A673 (cell line): Measurements from ENCODE around the gene APMAP.

Experiments
- EZH2 ChIP-seq: fragments of 200-600 bp; sonication (generic); IDR thresholded peaks from 2 replicates; pipeline ENCODE4 v1.6.1; 2017; ENCODE audit warnings: borderline replicate concordance, low read depth, mild to moderate bottlenecking, mixed read lengths, antibody characterized with exemption, low read length; ENCODE audit not compliant: poor library complexity, severe bottlenecking
- TF ChIP-seq, protein P1 (sequence below): fragments of 300-800, 200-600 bp; sonication (generic); conservative IDR thresholded peaks from 2 replicates; pipeline ENCODE4 v1.5.1; 2017; ENCODE audit warnings: low read depth, mild to moderate bottlenecking, antibody characterized with exemption, low read length, moderate library complexity, mixed read lengths

DNA sequence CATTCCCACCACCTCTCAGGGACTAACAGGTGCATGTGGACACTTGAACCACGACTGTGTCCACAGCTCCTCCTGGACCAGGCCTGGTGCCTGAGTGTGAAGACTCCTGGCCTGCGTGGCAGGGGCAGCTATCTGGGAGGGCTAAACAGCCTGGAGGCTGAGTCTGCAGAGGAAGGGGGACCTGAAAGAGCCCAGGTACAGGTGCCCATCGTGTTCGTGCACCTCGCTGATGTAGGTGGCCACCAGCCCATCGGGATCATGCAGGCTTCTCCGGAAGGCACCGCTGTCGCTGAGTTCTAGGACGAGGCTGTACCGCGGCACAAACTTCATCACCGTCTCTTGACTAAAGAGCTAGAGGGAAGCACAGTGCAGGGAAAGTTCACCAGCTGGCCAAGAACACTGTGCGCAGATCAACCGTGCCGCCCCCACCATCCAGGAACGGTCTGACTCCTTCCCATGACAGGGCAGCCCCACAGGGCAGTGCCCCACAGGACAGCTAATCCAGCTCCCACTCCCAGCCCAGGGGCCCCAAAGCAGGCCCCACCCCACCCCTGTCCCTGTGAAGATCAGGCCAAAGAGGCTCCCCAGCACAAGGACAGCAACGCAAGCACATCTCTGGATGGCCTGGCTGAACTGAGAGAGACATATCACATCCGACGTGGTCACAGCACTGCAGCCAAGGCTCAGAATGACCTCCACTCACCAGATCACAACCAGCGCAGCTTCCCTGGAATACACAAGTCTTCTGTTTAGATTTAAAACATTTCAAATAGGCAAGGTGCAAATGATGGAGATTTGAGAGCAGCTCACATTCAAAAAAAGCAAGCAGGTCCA, 28.7 kb downstream of the APMAP start:
- TF ChIP-seq EZH2: no peak
- TF ChIP-seq, protein P1, sequence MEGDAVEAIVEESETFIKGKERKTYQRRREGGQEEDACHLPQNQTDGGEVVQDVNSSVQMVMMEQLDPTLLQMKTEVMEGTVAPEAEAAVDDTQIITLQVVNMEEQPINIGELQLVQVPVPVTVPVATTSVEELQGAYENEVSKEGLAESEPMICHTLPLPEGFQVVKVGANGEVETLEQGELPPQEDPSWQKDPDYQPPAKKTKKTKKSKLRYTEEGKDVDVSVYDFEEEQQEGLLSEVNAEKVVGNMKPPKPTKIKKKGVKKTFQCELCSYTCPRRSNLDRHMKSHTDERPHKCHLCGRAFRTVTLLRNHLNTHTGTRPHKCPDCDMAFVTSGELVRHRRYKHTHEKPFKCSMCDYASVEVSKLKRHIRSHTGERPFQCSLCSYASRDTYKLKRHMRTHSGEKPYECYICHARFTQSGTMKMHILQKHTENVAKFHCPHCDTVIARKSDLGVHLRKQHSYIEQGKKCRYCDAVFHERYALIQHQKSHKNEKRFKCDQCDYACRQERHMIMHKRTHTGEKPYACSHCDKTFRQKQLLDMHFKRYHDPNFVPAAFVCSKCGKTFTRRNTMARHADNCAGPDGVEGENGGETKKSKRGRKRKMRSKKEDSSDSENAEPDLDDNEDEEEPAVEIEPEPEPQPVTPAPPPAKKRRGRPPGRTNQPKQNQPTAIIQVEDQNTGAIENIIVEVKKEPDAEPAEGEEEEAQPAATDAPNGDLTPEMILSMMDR: no peak
